Keratinocyte (primary cell): ENCODE results near the gene G6PC3.

Experiments used
- CTCF ChIP-seq, 3 experiments: IDR thresholded peaks in 1 of 3; conservative IDR thresholded peaks in 1 of 3; optimal IDR thresholded peaks in 1 of 3; 2 replicates in 2 of 3; 3 replicates in 1 of 3; pipeline versions ENCODE3 to v1.5.1; 2011; ENCODE audit warnings: low read length in 3 of 3, mild to moderate bottlenecking in 3 of 3, moderate library complexity in 2 of 3, control low read depth in 1 of 3, inconsistent platforms in 1 of 3; ENCODE audit not compliant: insufficient read depth in 2 of 3; ENCODE audit errors: extremely low read depth in 1 of 3
- EZH2 ChIP-seq: IDR thresholded peaks from one replicate; pipeline ENCODE4 v1.6.1; 2012; ENCODE audit warnings: inconsistent platforms, mild to moderate bottlenecking, low read length, moderate library complexity

GRCh38 chr17:44063704-44064639 lies 6.6 kb upstream of the G6PC3 start:
- TF ChIP-seq CTCF (optimal IDR thresholded peaks at IDR 0.05 in 1 of 3, IDR thresholded peaks at IDR 0.05 in 1 of 3, conservative IDR thresholded peaks at IDR 0.05 in 1 of 3; ENCODE audit: extremely low read depth in 1 of 3, insufficient read depth in 2 of 3, low read length in 3 of 3) (no peak), EZH2 (no peak)
